Caki2 (cell line): ENCODE data around the gene UGT1A7. TPM values are rescaled to one million over a fixed set of nuclear protein-coding genes. Genes with fewer than 3 reads are reported as not detected.
A peak's percentile ranks its signal among the peaks of the same experiment; 100 is the strongest.
"Not testable (repeated sequence)": the region's sequence is repeated elsewhere in the genome, so short reads cannot be mapped to it uniquely, and the experiment has no call there.

ENCODE experiments used
- DNase-seq: peaks from one replicate; pipeline ENCODE4 v3.0.0-alpha.2; 2015; ENCODE audit warnings: low read depth
- in situ Hi-C: cut with HindIII; loops from 2 replicates; pipeline ENCODE4 v1.10.0; 2016; ENCODE audit warnings: low sequenced_read_pairs, low pct_unique_long_range_greater_than_20kb, mixed read lengths
- total RNA-seq: library from RNA; depleted of rRNA; stranded (reverse); fragments of >200 nt; shearing (Covaris generic); gene quantifications from 2 replicates; pipeline ENCODE4 v1.2.3, GENCODE V29; 2014; ENCODE audit warnings: low replicate concordance; rRNA removed

Gene UGT1A7
- total RNA-seq = 39.2 and 45.3 TPM in 2 replicates

DNA sequence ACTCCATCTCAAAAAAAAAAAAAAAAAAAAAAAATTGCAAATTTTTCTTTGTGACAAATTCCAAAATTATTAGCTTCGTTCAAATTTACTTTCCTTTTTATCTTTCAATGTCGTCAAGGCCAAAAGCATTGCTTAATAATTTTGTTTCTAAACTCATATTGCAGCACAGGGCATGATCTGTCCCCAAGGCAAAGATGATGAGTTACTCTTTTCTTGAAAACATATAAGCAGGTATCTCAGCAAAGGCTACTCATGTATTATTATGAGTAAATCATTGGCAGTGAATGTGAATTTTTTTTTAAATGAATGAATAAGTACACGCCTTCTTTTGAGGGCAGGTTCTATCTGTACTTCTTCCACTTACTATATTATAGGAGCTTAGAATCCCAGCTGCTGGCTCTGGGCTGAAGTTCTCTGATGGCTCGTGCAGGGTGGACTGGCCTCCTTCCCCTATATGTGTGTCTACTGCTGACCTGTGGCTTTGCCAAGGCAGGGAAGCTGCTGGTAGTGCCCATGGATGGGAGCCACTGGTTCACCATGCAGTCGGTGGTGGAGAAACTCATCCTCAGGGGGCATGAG, at the start of gene UGT1A7:
UGT1A7 (plus strand) TSS at position 381 of the 579 bp plus-strand sequence; CDS start at position 418, 37 bp downstream.
- peak; percentile 66 for DNase-seq
- in situ Hi-C loops = no loop called here

DNA sequence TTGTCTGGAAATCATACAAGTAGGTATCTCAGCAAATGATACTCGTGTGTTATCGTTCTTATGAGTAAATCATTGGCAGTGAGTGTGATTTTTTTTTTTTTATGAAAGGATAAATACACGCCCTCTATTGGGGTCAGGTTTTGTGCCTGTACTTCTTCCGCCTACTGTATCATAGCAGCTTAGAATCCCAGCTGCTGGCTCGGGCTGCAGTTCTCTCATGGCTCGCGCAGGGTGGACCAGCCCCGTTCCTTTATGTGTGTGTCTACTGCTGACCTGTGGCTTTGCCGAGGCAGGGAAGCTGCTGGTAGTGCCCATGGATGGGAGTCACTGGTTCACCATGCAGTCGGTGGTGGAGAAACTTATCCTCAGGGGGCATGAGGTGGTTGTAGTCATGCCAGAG, 45.4 kb upstream of the UGT1A7 start, which contains the start of gene UGT1A10:
UGT1A10 (plus strand) TSS at position 143 of the 400 bp plus-strand sequence; CDS start at position 218, 75 bp downstream.
- in situ Hi-C loops, DNase-seq: not testable (repeated sequence)

DNA sequence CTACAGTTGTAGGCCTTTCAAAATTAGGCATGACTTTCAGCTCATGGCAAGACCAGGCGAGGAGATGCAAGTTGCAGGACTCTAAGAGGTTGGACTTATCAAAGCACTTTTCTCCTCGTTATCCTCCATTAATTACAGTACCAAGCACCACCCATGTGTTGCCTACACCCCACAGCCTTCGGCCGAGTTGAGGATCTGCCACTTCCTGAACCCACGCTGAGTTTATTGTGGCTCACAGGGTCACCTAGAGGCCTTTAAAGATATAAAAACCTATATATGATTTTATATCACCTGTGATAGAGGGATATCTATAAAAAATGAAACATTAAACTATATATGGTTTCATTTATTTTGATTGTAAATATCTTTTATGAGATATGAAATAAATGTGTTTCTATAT, 42.9 kb upstream of the UGT1A7 start:
- no peak for DNase-seq
- in situ Hi-C loops = no loop called here

DNA sequence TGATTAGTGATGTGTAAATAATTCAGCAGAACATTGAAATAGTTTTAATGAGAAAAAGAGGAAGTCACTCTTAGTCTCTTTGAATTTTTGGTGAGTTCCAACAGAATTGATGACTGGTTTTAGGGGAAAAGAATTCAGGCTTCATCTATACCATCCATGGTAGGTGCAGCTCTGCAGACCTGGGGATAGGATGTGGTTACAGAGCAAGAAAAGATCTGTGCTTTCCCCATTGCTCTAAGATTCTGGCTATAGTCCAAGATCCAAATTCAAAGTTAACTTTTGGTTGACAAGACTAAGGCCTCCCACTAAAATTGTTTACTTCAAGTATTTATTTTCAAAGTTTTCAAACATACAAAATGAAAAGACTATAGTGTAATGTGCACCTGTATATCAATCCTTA, 41.8 kb upstream of the UGT1A7 start:
- in situ Hi-C loops = no loop called here

DNA sequence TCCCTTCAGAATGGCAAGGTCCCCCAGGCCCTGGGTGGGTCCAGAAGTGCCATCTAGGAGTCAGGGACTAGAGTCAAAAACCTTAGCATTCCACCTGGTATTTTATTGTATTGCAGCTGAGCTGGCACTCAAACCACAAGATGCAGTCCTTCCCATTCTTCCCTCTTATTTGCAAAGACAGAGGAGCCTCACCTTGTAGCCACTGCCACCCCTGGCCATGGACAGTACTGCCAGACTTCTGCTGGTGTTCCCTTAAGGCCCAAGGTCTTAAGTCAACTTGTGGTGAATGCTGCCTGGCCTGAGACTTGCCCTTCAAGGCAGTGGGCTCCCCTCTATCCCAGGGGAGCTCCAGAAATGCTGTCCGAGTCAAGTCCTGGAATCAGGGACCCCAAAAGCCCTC, 38.6 kb upstream of the UGT1A7 start:
- in situ Hi-C loops = no loop called here
- no peak for DNase-seq

More for the DNA sequence above, 41.8 kb upstream of the UGT1A7 start:
- no peak for DNase-seq

DNA sequence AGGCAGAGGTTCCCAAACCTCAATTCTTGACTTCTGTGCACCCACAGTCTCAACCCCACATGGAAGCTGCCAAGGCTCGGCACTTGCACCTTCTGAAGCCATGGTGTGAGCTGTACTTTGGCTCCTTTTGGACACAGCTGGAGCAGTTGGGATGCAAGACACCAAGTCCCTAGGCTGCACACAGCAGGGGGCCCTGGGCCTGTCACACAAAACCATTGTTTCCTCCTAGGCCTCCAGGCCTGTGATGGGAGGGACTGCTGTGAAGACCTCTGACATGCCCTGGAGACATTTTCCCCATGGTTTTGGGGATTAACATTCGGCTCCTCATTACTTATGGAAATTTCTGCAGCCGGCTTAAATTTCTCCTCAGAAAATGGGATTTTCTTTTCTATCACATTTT, 35.7 kb upstream of the UGT1A7 start:
- DNase-seq, in situ Hi-C loops: not testable (repeated sequence)

DNA sequence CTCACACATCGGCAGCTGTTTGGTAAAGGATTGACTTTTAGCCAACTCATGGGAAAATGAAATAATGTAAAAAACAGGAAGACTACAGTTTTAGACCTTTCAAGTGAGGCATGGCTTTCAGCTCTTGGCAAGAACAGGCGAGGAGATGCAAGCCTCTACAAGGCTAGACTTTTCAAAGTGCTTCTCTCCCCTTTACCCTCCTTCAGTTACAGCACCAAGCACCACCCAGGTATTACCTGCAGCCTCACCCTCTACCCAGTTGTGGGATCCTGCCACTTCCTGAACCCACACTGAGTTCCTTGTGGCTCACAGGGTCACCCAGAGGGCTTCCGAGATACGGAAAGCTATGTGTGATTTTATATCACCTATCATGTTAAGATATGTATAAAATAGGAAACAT, 30.7 kb upstream of the UGT1A7 start:
- no peak for DNase-seq
- in situ Hi-C loops = no loop called here

DNA sequence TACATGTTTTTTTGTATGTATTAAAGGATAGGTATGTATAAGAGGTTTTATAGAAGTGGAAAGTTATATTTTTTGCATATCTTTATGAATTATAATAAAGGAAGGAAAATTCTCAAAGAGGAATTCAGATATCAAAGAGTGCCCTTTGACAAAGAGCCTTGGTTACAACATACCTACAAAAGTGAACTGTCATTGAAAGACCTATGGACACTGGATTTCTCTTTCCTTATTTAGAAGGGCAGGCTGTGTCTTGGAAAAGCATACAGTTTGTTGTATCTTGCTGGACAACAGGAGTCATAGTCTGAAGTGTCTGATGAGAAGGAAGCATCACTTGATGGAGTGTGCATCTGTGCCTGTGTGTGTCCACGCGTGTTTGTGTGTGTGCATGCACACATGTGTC, 30.3 kb upstream of the UGT1A7 start:
- in situ Hi-C loops = no loop called here
- DNase-seq = no peak

DNA sequence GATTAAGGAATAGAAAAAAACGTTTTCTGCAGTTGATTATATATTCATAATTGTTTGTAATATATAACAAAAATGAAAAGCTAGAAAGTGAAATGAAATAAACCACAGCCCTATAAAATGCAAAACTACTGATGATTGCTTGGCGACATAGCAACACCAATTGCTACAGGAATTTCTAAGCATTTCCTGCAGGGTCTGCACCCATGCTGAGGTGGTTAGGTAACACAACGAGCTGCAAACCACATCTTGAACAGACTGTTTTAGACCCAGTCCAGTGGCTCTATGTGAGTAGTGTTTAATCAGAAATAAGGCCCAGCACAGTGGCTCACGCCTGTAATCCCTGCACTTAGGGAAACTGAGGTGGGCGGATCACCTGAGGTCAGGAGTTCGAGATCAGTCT, 27.2 kb upstream of the UGT1A7 start:
- in situ Hi-C loops = no loop called here
- no peak for DNase-seq

DNA sequence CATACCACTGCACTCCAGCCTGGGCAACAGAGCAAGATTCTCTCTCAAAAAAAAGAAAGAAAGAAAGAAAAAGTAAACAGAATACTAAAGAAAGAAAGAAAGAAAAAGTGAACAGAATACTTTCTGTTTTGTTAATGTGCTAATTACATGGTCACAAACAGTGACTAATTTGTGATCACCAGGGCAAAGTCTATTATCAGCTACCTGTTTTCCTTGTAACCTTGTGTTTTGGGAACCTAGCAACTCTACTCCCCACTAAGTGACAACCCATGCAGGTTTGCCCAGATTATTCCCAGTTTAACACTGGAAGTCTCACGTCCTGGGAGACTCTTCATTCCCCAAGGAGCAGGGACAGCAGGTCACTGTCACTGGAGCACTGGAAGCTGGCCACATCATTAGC, 26.7 kb upstream of the UGT1A7 start:
- in situ Hi-C loops = no loop called here
- DNase-seq = no peak

DNA sequence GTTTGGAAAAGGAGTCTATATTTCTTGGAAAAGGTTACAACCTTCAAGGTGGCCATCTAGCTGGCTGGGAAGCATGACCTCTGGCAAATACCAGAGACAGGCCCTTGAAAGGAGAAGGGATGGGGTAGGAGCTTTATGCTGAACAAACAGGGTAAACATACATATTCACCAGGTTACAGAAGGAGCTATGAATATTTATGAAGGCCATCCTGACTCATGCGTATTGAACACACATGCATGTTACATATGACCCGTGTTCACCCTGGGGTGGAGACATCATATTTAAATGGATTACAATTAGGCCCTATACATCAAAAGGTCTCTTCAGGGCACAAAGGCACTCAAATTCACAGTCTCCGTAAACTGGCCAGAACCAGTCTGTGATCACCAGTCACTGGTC, 25.8 kb upstream of the UGT1A7 start:
- in situ Hi-C loops, DNase-seq: not testable (repeated sequence)

DNA sequence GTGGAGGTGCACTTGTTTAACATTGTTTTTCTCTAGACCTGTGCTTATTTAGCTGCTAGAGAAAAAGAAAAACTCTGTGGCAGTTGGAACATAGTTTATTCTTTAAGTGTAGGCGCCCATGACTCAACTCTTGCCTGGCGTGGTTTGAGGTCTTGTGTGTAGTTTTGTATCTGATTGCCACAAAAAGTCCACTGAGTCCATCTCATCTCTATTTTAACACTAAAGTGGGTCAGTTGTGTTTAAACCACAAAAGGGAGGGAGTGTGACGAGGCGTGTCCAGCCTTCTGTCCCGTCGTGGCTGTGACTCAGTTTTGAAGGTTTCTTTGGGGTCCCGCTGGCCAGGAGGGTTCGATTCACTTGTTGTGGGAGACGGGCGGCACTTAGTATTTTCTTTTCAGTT, 25.3 kb upstream of the UGT1A7 start:
- DNase-seq = no peak
- in situ Hi-C loops = no loop called here

DNA sequence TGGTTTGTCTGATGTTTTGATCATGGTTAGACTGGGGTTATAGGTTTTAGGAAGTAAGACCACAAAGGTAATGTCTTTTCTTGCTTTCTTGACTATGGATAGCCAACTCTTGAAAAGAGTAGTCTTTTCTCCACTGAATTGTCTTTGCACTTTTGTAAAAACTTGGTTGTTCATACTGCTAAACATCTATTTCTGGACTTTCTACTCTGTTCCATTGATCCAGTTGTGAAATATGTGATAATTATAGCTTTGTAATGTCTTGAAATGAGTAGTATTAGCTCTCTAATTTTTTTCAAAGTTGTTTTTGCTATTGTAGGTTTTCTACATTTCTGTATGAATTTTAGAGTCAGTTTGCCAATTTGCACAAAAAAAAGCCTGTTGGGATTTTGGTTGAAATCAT, 23.1 kb upstream of the UGT1A7 start:
- in situ Hi-C loops = no loop called here
- no peak for DNase-seq

DNA sequence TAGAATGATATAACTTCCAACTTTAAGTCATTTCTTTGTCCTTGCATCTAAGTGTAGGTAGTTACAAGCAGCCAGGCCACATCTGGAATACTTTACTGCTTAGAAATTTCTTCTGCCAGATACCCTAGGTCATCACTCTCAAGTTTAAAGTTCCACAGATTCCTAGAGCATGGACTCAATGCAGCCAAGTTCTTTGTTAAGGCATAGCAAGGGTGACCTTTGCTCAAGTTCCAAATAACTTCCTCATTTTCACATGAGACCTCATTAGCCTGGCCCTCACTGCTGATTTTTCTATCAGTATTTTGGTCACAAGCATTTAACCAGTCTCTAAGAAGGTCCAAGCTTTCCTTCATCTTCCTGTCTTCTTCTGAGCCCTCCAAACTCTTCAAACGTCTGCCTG, 17.8 kb upstream of the UGT1A7 start:
- DNase-seq = no peak
- in situ Hi-C loops = no loop called here

DNA sequence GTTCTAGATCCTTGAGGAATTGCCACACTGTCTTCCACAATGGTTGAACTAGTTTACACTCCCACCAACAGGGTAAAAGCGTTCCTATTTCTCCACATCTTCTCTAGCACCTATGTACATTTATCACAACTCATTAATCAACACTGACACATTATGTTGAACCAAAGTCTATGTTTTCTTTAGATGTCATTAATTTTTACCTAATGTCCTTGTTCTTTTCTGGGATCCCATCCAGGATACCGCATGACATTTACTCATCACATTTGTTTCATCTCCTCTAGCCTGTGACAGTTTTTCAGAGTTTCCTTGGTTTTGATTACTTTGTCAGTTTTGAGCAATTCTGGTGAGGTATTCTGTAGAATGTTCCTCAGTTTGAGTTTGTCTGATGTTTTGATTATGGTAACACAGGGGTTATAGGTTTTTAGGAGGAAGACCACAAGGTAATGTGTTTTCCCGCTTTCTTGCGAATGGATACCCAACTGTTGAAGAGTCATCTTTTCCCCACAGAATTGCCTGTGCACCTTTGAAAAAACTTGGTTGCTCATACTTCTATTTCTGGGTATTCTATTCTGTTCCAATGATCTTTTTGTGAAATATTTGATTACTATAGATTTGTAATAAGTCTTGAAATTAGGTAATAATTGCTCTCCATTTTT, 13.0 kb upstream of the UGT1A7 start:
- peak; percentile 89 for DNase-seq
- in situ Hi-C loops = no loop called here

DNA sequence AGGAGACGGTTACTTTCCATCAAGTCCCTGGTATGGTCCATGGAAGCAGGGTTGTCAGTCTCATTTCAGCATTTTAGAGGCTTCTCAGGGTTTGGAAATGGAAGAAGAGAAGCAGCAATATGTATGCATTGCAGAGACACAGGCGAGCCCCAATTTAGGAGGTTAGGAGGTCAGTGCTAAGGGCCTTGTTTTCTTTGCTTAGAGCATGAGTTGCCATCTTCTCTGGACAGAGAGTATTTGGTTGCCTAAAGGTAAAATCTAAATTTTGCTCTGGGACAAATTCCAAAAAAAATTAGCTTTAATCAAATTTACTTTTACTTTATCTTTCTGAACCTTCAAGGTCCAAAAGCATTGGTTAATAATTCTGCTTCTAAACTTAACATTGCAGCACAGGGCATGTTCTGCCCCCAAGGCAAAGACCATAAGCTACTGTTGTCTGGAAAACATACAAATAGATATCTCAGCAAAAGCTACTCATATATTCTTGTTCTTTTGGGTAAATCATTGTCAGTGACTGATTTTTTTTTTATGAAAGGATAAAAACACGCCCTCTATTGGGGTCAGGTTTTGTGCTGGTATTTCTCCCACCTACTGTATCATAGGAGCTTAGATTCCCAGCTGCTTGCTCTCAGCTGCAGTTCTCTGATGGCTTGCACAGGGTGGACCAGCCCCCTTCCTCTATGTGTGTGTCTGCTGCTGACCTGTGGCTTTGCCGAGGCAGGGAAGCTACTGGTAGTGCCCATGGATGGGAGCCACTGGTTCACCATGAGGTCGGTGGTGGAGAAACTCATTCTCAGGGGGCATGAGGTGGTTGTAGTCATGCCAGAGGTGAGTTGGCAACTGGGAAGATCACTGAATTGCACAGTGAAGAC, 10.2 kb upstream of the UGT1A7 start, which contains the start of gene UGT1A9:
UGT1A9 (plus strand) TSS at position 609 of the 872 bp plus-strand sequence; CDS start at position 646, 37 bp downstream.
- in situ Hi-C loops = no loop called here
- DNase-seq = peak; percentile 83

DNA sequence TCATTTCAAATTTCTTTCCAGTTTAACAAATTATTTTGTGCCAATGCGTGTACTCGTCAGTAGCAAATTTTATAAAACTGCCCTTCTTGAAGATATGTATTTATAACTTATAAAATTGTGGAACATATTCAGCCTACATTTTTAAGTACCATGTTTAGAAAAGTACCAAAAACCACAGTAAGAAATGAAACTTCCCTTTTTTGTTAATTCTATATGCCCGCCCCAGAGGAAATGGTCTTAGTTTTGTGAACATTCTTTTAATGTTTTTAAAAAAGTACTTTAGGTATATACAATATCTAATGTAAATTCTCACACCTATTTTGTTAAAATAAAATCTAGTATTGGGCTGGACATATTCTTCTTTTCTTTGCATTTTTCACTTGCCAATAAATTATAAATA, 8.8 kb upstream of the UGT1A7 start:
- in situ Hi-C loops = no loop called here
- DNase-seq = no peak

DNA sequence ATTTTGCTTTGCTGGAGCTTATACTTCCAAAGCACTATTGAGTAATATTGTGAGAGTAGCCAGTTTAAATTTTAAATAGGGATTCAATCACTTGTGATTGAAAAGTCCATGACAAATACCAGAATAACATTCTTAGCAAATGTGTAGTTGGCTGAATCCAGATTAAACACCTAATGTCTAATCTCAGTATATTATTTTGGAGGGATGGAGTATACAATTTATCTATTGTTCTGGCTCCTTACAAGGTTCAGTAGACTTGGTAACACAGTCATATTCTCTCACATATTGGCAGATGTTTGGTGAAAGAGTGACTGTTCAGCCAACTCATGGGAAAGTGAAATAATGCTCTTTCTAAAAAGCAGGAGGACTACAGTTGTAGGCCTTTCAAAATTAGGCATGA, 7.8 kb upstream of the UGT1A7 start:
- peak; percentile 37 for DNase-seq
- in situ Hi-C loops = no loop called here

DNA sequence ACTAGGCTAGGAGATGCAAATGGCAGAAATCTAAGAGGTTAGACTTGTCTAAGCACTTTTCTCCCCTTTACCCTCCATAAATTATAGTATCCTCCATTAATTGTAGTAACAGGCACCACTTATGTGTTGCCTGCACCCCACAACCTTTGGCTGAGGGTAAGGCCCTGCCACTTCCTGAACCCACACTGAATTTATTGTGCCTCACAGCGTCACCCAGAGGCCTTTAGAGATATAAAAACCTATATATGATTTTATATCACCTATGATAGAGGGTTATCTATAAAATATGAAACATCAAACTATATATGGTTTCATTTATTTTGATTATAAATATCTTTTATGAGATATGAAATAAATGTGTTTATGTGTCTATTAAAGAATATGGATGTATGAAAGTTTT, 7.4 kb upstream of the UGT1A7 start:
- DNase-seq = no peak
- in situ Hi-C loops = no loop called here
